ENCODE data around the gene GFI1B. TPM values are rescaled to one million over a fixed set of nuclear protein-coding genes. Genes with fewer than 3 reads are reported as not detected.

The GFI1B gene
- total and polyA plus RNA-seq, 2 of the 4 experiments (the other 2 are of a cell fraction): 0.02 TPM; not detected in 1

- Histone ChIP-seq H3K56ac (ENCODE audit: extremely low read depth, insufficient read depth, low read length) (no peak overlapping the region), H3K9me3 (ENCODE audit: control insufficient read depth, insufficient read depth, low read length) (no peaks in the 10 kb centered on the region), H3K27me3 (ENCODE audit: control insufficient read depth, insufficient read depth, low read length) (peaks cover 73% of the 10 kb centered on the region), H3K23ac (ENCODE audit: low read depth, low read length) (no peak overlapping the region), H3K27ac (ENCODE audit: insufficient read depth, low read length) (no peak overlapping the region), H3K79me1 (ENCODE audit: low read depth in 1 of 2, low read length in 2 of 2) (no peaks in the 10 kb centered on the region), H2AK9ac (replicated peaks; ENCODE audit: low read depth, low read length, poor library complexity) (no peak overlapping the region), H3K4ac (ENCODE audit: low read depth, low read length) (no peak overlapping the region), H3K14ac (replicated peaks; ENCODE audit: low read depth, low read length) (no peak overlapping the region), H3K9ac (ENCODE audit: low read depth, low read length) (no peak overlapping the region), H2BK5ac (ENCODE audit: low read depth, low read length, poor library complexity, severe bottlenecking) (no peak overlapping the region), H4K20me1 (ENCODE audit: insufficient read depth, low read length) (no peaks in the 10 kb centered on the region), H4K8ac (ENCODE audit: low read depth in 2 of 2, low read length in 2 of 2) (no peak overlapping the region), H4K91ac (ENCODE audit: insufficient read depth, low read depth, low read length) (no peak overlapping the region), H2BK15ac (ENCODE audit: low read depth, low read length) (no peak overlapping the region), H3K4me2 (ENCODE audit: low read depth, low read length) (no peak overlapping the region), H2AFZ (replicated peaks; ENCODE audit: low read length, poor library complexity) (no peak overlapping the region), H2BK20ac (ENCODE audit: low read depth, low read length) (no peak overlapping the region), H3K18ac (ENCODE audit: low read depth, low read length) (no peak overlapping the region), H3K36me3 (ENCODE audit: control insufficient read depth, insufficient read depth, low read length) (no peaks in the 10 kb centered on the region), H2BK120ac (ENCODE audit: low read depth, low read length) (no peak overlapping the region), H3K9me1 (ENCODE audit: insufficient read depth, low read length) (no peaks in the 10 kb centered on the region), H2AK5ac (ENCODE audit: low read depth, low read length) (no peak overlapping the region), H4K5ac (ENCODE audit: low read depth, low read length) (no peak overlapping the region), H3K4me3 (ENCODE audit: insufficient read depth, low read depth, low read length) (no peak overlapping the region), H3K4me1 (ENCODE audit: control insufficient read depth, insufficient read depth, low read length) (no peaks in the 10 kb centered on the region)
- CTCF ChIA-PET: interaction anchor here (0.8 to 1.2 kb wide), 3 partner anchors 37 to 73 kb away, joined by 3 to 4 read pairs (median 3); no protein-coding TSS in a partner anchor
- 0% methylated on average over 1 of the region's 2 CpGs; no CpG with 5 or more reads in 1 of the 2 experiments for WGBS, 2 experiments (ENCODE audit: extremely low coverage in 2 of 2, insufficient read length in 1 of 2)
- no peak for DNase-seq
- BruUV-seq (replicated peaks): no TSS peak
- intact Hi-C loops (cut with micrococcal nuclease): no loop called here
- dilution Hi-C loops (cut with HindIII; ENCODE audit: low sequenced_read_pairs, unreplicated experiment): no loop called here
- TF ChIP-seq USF2 (IDR thresholded peaks at IDR 0.05; ENCODE audit: low read depth, low read length): no peak
- no peak for TF ChIP-seq RFX5 (IDR thresholded peaks at IDR 0.05; ENCODE audit: low read depth, low read length)
- no peak for TF ChIP-seq FOS (IDR thresholded peaks at IDR 0.05; ENCODE audit: low read depth, low read length)
- no peak for TF ChIP-seq POLR2A (IDR thresholded peaks at IDR 0.05; ENCODE audit: low read depth, low read length)
- TF ChIP-seq CHD1 (IDR thresholded peaks at IDR 0.05; ENCODE audit: low read depth, low read length): no peak
- no peak for TF ChIP-seq CTCF (conservative IDR thresholded peaks at IDR 0.05; ENCODE audit: low read depth, low read length)
- no peak for TF ChIP-seq BHLHE40 (IDR thresholded peaks at IDR 0.05; ENCODE audit: low read depth, low read length)
- TF ChIP-seq CEBPB (IDR thresholded peaks at IDR 0.05; ENCODE audit: low read depth, low read length): no peak
- no peak for TF ChIP-seq ELK1 (IDR thresholded peaks at IDR 0.05; ENCODE audit: borderline replicate concordance, low read depth, low read length)
- no peak for TF ChIP-seq MXI1 (IDR thresholded peaks at IDR 0.05; ENCODE audit: borderline replicate concordance, low read depth, low read length)
- TF ChIP-seq RAD21 (IDR thresholded peaks at IDR 0.05; ENCODE audit: low read length): no peak
- TF ChIP-seq MAFK (IDR thresholded peaks at IDR 0.05; ENCODE audit: low read depth, low read length): no peak
- no peak for TF ChIP-seq RCOR1 (IDR thresholded peaks at IDR 0.05; ENCODE audit: insufficient replicate concordance, low read length)
- no peak for TF ChIP-seq MAZ (IDR thresholded peaks at IDR 0.05; ENCODE audit: borderline replicate concordance, low read depth, low read length)
- no peak for TF ChIP-seq SMC3 (IDR thresholded peaks at IDR 0.05; ENCODE audit: low read depth, low read length)
- no peak for TF ChIP-seq NFE2L2 (IDR thresholded peaks at IDR 0.05; ENCODE audit: low read depth, low read length)
- ATAC-seq (ENCODE audit: low read depth): no peak
- POLR2A ChIA-PET (ENCODE audit: unreplicated experiment): no interaction called here
- in situ Hi-C loops (cut with MboI; ENCODE audit: low sequenced_read_pairs): no loop called here
These were observed 413 bp upstream of the GFI1B start for GRCh38 chr9:132978112-132978450.

All from IMR-90 (cell line).